Measurements from ENCODE around the gene TBL2.

DNA sequence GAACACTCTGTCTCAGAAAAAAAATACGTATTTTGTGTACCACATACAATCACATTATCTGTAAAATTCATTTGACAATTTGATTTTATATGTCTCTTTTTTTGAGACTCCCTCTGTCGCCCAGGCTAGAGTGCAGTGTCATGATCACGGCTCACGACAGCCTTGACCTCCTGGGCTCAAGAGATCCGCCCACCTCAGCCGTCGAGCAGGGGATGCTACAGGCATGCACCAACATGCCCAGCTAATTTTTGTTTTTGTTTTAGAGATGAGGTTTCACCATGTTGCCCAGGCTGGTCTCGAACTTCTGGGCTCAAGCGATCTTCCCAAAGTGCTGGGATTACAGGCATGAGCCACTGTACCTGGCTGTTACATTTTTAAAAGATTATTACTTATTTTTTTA, 44.6 kb downstream of the TBL2 start:
- no peak for TF ChIP-seq POLR2AphosphoS5 (IDR thresholded peaks at IDR 0.05)
- TF ChIP-seq, protein P1, sequence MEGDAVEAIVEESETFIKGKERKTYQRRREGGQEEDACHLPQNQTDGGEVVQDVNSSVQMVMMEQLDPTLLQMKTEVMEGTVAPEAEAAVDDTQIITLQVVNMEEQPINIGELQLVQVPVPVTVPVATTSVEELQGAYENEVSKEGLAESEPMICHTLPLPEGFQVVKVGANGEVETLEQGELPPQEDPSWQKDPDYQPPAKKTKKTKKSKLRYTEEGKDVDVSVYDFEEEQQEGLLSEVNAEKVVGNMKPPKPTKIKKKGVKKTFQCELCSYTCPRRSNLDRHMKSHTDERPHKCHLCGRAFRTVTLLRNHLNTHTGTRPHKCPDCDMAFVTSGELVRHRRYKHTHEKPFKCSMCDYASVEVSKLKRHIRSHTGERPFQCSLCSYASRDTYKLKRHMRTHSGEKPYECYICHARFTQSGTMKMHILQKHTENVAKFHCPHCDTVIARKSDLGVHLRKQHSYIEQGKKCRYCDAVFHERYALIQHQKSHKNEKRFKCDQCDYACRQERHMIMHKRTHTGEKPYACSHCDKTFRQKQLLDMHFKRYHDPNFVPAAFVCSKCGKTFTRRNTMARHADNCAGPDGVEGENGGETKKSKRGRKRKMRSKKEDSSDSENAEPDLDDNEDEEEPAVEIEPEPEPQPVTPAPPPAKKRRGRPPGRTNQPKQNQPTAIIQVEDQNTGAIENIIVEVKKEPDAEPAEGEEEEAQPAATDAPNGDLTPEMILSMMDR (IDR thresholded peaks at IDR 0.05), result no peak
- no peak for TF ChIP-seq POLR2A (IDR thresholded peaks at IDR 0.05; ENCODE audit: low read depth)
